PC-9 (cell line): ENCODE results near the gene TIMP3.

Experiments
- EZH2 ChIP-seq: fragments of 200-600 bp; sonication (generic); IDR thresholded peaks from 2 replicates; pipeline ENCODE4 v1.8.0; 2017; ENCODE audit warnings: antibody characterized with exemption, low read depth
- TF ChIP-seq, protein P1 (sequence below): fragments of 200-600 bp; sonication (generic); conservative IDR thresholded peaks from 2 replicates; pipeline ENCODE4 v1.6.1; 2017; ENCODE audit warnings: mixed run types, antibody characterized with exemption, mild to moderate bottlenecking, moderate library complexity

GRCh38 chr22:32830957-32831356 is 29.5 kb downstream of the TIMP3 start:
- no peak for TF ChIP-seq EZH2
- TF ChIP-seq, protein P1, sequence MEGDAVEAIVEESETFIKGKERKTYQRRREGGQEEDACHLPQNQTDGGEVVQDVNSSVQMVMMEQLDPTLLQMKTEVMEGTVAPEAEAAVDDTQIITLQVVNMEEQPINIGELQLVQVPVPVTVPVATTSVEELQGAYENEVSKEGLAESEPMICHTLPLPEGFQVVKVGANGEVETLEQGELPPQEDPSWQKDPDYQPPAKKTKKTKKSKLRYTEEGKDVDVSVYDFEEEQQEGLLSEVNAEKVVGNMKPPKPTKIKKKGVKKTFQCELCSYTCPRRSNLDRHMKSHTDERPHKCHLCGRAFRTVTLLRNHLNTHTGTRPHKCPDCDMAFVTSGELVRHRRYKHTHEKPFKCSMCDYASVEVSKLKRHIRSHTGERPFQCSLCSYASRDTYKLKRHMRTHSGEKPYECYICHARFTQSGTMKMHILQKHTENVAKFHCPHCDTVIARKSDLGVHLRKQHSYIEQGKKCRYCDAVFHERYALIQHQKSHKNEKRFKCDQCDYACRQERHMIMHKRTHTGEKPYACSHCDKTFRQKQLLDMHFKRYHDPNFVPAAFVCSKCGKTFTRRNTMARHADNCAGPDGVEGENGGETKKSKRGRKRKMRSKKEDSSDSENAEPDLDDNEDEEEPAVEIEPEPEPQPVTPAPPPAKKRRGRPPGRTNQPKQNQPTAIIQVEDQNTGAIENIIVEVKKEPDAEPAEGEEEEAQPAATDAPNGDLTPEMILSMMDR: no peak
